Nephron progenitor cell (in vitro differentiated cells): ENCODE measurements around the gene CSRNP2.
"Not testable (repeated sequence)": the region's sequence is repeated elsewhere in the genome, so short reads cannot be mapped to it uniquely, and the experiment has no call there.

ENCODE experiments used
- DNase-seq: peaks from one replicate; pipeline ENCODE4 v3.0.0; 2021
- H3K27ac Mint-ChIP-seq: 2 replicates; pipeline ENCODE4 v1.8.0; 2021; ENCODE audit warnings: mild to moderate bottlenecking, moderate library complexity, mixed read lengths
- H3K27me3 Mint-ChIP-seq: 2 replicates; pipeline ENCODE4 v1.8.0; 2021; ENCODE audit warnings: mild to moderate bottlenecking, low read depth, mixed read lengths; ENCODE audit not compliant: poor library complexity
- H3K36me3 Mint-ChIP-seq: 2 replicates; pipeline ENCODE4 v1.8.0; 2021; ENCODE audit warnings: low read depth, mixed read lengths
- H3K4me1 Mint-ChIP-seq: 2 replicates; pipeline ENCODE4 v1.8.0; 2021; ENCODE audit warnings: mixed read lengths
- H3K4me3 Mint-ChIP-seq: 2 replicates; pipeline ENCODE4 v1.8.0; 2021; ENCODE audit warnings: mild to moderate bottlenecking, moderate library complexity, mixed read lengths
- H3K9me3 Mint-ChIP-seq: 2 replicates; pipeline ENCODE4 v1.8.0; 2021; ENCODE audit warnings: mild to moderate bottlenecking, moderate library complexity, mixed read lengths
- TF ChIP-seq, protein P1 (sequence below): fragments of 200-600 bp; sonication (generic); IDR thresholded peaks from 2 replicates; pipeline ENCODE4 v1.5.0; 2021; ENCODE audit warnings: antibody characterized with exemption

CSRNP2 gene

DNA sequence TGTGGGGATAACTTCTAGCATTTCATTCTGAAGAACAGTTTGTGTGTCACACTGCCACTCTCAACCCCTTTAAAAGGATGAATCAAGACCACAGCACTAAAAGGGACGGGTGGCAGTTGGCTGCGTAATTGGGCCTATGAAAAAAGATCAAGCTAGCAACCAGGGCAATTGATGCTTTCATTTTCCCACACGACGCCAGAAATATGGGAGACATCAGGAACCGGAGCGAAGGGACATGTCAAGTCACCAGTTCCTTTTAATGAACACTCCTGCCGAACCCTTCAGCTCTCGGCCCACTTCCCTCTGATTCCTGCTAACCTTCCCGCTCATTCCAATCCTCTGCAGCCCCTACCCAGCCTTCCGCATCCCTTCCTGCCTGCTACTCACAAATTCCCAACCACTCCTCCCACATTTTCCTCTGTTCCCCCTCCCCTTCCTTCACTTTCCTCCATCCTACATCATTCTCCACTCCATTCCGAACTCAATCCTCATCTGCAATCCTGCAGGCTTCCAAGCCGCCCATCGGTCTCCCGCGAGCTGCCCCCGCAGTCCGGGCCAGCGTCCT lies 753 bp downstream of the CSRNP2 start:
- Mint-ChIP-seq H3K27me3 (no peaks in the 10 kb centered on the region), H3K4me1 (peaks cover 54% of the 10 kb centered on the region), H3K27ac (peak overlapping the region; percentile 98), H3K36me3 (peaks cover 26% of the 10 kb centered on the region), H3K4me3 (peak overlapping the region; percentile 98), H3K9me3 (no peaks in the 10 kb centered on the region)
- DNase-seq = no peak
- TF ChIP-seq, protein P1, sequence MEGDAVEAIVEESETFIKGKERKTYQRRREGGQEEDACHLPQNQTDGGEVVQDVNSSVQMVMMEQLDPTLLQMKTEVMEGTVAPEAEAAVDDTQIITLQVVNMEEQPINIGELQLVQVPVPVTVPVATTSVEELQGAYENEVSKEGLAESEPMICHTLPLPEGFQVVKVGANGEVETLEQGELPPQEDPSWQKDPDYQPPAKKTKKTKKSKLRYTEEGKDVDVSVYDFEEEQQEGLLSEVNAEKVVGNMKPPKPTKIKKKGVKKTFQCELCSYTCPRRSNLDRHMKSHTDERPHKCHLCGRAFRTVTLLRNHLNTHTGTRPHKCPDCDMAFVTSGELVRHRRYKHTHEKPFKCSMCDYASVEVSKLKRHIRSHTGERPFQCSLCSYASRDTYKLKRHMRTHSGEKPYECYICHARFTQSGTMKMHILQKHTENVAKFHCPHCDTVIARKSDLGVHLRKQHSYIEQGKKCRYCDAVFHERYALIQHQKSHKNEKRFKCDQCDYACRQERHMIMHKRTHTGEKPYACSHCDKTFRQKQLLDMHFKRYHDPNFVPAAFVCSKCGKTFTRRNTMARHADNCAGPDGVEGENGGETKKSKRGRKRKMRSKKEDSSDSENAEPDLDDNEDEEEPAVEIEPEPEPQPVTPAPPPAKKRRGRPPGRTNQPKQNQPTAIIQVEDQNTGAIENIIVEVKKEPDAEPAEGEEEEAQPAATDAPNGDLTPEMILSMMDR = no peak

DNA sequence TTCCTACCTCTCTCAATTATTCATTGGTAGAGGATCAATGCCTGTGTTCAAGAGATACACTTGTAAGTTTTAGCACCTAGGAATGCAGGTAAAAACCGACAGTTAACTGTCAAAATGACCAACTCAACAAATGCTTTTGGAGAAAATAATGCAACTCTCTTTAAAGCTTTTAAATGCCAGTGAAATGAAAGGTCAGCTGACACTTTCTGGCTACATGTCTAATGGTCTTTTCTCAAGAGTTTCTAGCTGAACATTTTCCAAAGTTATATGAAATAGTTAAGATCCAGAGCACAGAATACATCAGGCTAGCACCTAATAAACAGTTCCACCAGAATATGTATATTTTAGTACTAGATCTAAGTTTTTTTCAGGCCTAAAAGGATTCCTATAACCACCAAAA lies 2.0 kb downstream of the CSRNP2 start:
- TF ChIP-seq, protein P1 = no peak
- Mint-ChIP-seq H3K27ac (no peak overlapping the region), H3K36me3 (peaks cover 31% of the 10 kb centered on the region), H3K4me3 (peak overlapping the region; percentile 98), H3K27me3 (no peaks in the 10 kb centered on the region), H3K4me1 (peaks cover 60% of the 10 kb centered on the region), H3K9me3 (no peaks in the 10 kb centered on the region)
- DNase-seq = no peak

DNA sequence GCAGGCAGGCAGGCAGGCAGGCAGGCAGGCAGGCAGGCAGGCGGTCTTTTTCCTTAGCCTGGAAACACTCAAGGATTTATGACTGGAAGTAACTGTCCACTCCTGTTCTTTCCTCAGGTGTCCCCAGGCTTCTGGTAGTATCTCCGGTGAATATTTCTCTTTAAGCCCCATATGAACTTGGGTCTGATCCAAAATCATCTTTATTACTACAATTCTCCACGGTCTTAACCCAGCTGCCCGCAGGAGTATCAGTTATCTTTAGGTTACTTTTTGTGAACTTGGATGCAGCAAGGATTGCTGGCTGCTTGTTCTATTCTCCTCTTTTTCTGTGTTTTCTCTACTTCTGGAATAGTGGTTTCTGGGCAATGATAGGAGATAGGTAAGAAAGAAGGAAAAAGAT lies 3.3 kb downstream of the CSRNP2 start:
- H3K9me3 Mint-ChIP-seq = no peaks in the 10 kb centered on the region
- TF ChIP-seq, protein P1 = no peak
- peaks cover 38% of the 10 kb centered on the region for H3K36me3 Mint-ChIP-seq
- DNase-seq = no peak
- no peak overlapping the region for H3K27ac Mint-ChIP-seq
- H3K4me3 Mint-ChIP-seq = no peak overlapping the region
- peaks cover 60% of the 10 kb centered on the region for H3K4me1 Mint-ChIP-seq
- no peaks in the 10 kb centered on the region for H3K27me3 Mint-ChIP-seq

DNA sequence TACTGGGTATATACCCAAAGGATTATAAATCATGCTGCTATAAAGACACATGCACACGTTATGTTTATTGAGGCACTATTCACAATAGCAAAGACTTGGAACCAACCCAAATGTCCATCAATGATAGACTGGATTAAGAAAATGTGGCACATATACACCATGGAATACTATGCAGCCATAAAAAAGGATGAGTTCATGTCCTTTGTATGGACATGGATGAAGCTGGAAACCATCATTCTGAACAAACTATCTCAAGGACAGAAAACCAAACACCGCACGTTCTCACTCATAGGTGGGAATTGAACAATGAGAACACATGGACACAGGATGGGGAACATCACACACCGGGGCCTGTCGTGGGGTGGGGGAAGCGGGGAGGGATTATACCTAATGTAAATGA lies 4.5 kb downstream of the CSRNP2 start:
- not testable (repeated sequence) for H3K27me3 Mint-ChIP-seq, DNase-seq, H3K4me3 Mint-ChIP-seq, H3K9me3 Mint-ChIP-seq, H3K27ac Mint-ChIP-seq
- Mint-ChIP-seq H3K4me1 (peaks cover 54% of the 10 kb centered on the region), H3K36me3 (peaks cover 45% of the 10 kb centered on the region)

DNA sequence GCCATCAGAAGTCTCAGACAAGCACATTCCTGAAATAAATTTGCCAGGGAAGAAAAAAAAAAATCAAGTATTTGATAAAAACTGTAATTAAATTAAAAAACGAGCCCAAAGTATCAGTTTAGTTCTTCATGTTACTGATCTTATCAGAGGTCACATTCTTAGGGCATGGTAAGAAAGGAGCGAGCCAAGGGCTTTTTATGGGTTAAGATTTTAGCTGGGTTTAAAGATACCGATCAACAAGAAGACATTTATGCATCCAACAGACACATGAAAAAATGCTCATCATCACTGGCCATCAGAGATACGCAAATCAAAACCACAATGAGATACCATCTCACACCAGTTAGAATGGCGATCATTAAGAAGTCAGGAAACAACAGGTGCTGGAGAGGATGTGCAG lies 5.0 kb downstream of the CSRNP2 start:
- not testable (repeated sequence) for H3K27me3 Mint-ChIP-seq, H3K9me3 Mint-ChIP-seq, H3K4me3 Mint-ChIP-seq, DNase-seq, H3K27ac Mint-ChIP-seq
- Mint-ChIP-seq H3K36me3 (peaks cover 48% of the 10 kb centered on the region), H3K4me1 (peaks cover 51% of the 10 kb centered on the region)

DNA sequence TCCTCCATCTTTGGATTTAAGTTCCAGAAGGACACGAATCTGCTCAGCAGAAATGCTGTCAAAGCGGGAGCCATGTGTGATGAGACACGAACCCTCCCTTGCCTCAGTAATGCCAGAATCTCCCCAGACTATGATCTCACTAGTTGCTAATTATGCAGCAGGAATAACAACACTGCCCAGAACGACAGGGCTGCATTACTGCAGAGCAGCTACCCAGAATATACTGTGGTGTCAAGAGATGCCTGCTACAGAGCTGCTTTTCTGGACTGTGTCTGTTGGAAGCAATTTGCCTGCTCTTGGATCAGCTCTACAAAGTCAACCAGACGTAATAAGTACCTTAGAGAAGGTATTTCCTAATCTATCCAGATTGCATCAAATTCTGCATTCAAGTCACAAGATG lies 5.5 kb downstream of the CSRNP2 start:
- Mint-ChIP-seq H3K4me3 (no peak overlapping the region), H3K27ac (peak overlapping the region; percentile 23), H3K9me3 (no peaks in the 10 kb centered on the region), H3K27me3 (no peaks in the 10 kb centered on the region), H3K4me1 (peaks cover 49% of the 10 kb centered on the region), H3K36me3 (peaks cover 52% of the 10 kb centered on the region)
- no peak for DNase-seq
- TF ChIP-seq, protein P1 = no peak

DNA sequence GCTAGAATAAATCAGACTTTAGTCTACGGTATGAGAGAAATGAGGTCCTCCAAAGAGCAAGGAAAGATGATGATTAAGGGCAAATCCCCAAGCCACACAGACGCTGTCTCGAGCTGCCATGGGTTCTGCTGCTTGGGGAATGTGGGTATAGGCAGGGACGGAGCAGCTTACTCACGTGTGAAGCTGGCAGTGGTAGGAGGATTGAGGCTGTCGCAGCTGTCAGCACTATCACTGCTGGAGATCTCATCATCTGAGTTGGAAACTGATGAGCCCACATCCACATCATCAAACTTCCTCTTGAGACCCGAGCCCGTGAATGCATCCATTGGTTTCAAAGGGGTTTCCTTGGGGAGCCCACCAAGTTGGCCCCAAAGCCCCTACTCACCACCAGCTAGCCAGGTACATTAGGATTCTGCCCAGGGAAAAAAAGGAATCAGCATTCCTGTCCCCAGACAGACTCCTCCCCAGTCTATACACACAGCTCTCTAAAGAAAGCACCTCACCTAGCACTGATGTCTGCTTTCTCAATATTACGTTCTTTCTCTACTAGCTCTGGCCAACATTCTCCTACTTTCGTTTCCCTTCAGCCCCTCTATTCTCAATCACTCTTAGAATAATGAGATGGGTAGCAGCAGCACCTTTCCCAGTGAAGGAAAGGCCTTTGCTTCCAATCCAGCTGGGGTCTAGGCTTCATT lies 7.0 kb downstream of the CSRNP2 start:
- no peak for DNase-seq
- H3K9me3 Mint-ChIP-seq = no peaks in the 10 kb centered on the region
- TF ChIP-seq, protein P1 = no peak
- H3K4me3 Mint-ChIP-seq = no peak overlapping the region
- H3K27ac Mint-ChIP-seq = peak overlapping the region; percentile 71
- H3K27me3 Mint-ChIP-seq = no peaks in the 10 kb centered on the region
- H3K4me1 Mint-ChIP-seq = peaks cover 40% of the 10 kb centered on the region
- peaks cover 68% of the 10 kb centered on the region for H3K36me3 Mint-ChIP-seq
